ENCODE data around the gene C16orf96.

DNA sequence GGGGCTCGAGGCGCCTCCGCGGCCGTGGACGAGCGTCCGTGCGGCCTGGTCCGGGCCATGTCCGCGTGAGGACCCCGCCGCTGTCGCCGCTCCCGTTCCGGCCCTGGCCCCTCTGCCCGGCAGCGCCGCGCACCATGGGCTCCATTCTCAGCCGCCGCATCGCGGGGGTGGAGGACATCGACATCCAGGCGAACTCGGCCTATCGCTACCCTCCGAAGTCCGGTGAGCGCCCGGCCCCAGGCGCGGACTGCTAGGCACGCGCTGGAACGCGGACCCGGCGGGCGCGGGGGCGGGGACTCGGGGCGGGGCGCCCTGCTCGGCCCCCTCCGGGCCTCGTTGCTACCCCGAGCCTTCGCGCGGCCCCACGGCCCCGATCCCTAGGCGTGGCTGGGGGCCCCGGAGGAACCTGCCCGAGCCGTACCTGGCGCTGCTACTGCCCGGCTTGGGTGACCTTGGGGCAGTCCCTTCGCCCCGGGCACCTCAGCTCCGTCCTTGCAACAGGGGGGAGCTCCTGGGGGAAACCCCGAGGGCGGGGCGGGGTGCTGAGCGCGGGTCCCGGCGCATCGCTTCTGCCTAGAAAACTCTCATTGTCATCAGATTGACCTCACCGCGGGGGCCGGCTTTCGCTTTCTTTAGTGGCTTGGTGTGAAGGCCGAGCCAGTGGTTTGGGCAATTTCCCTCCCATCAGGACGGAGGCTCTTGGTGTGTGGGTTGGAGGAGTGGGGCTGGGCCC, 68.9 kb downstream of the C16orf96 start:
- TF ChIP-seq EZH2 (IDR thresholded peaks at IDR 0.05; ENCODE audit: insufficient read depth, poor library complexity, severe bottlenecking) (no peak), EZH2phosphoT487 (IDR thresholded peaks at IDR 0.05; ENCODE audit: insufficient read depth, low read depth) (no peak)

Measured in GM23248 (cell line).